GM23248 (cell line): ENCODE results near the gene CLDN15. TPM values are rescaled to one million over a fixed set of nuclear protein-coding genes. Genes with fewer than 3 reads are reported as not detected.

Source experiments
- DNase-seq: peaks from one replicate; pipeline ENCODE4 v3.0.0-alpha.2; 2015
- H2AFZ ChIP-seq: fragments of 200-600 bp; sonication (generic); 2 replicates; pipeline ENCODE4 v1.6.1; 2016; ENCODE audit warnings: antibody characterized with exemption
- H3F3A ChIP-seq: fragments of 200-600 bp; sonication (generic); 2 replicates; pipeline ENCODE4 v1.6.1; 2016; ENCODE audit warnings: mild to moderate bottlenecking, antibody characterized with exemption, mixed run types; ENCODE audit not compliant: insufficient read depth
- H3K27ac ChIP-seq: fragments of 200-600 bp; sonication (generic); 2 replicates; pipeline ENCODE4 v1.5.1; 2016; ENCODE audit warnings: mild to moderate bottlenecking
- H3K27me3 ChIP-seq: fragments of 200-600 bp; sonication (generic); replicated peaks from 2 replicates; pipeline ENCODE4 v1.6.1; 2016; ENCODE audit warnings: mild to moderate bottlenecking; ENCODE audit not compliant: insufficient read depth
- H3K36me3 ChIP-seq: fragments of 200-600 bp; sonication (generic); 2 replicates; pipeline ENCODE4 v1.6.1; 2016; ENCODE audit warnings: low read depth, mild to moderate bottlenecking
- H3K4me1 ChIP-seq: fragments of 200-600 bp; sonication (generic); 2 replicates; pipeline ENCODE4 v1.6.1; 2016; ENCODE audit warnings: mild to moderate bottlenecking; ENCODE audit not compliant: insufficient read depth
- H3K4me2 ChIP-seq: fragments of 200-600 bp; sonication (generic); one replicate; pipeline ENCODE4 v1.6.1; 2016; ENCODE audit warnings: mild to moderate bottlenecking; ENCODE audit not compliant: unreplicated experiment
- H3K4me3 ChIP-seq: fragments of 200-600 bp; sonication (generic); 2 replicates; pipeline ENCODE4 v1.5.1; 2016; ENCODE audit warnings: mild to moderate bottlenecking
- H3K79me2 ChIP-seq: fragments of 200-600 bp; sonication (generic); 2 replicates; pipeline ENCODE4 v1.6.1; 2016; ENCODE audit warnings: mild to moderate bottlenecking; ENCODE audit not compliant: insufficient read depth
- H3K9ac ChIP-seq: fragments of 200-600 bp; sonication (generic); 2 replicates; pipeline ENCODE4 v1.6.1; 2016; ENCODE audit warnings: mild to moderate bottlenecking
- H3K9me2 ChIP-seq: fragments of 200-600 bp; sonication (generic); 2 replicates; pipeline ENCODE4 v1.6.1; 2016; ENCODE audit warnings: mixed run types, mild to moderate bottlenecking, moderate library complexity; ENCODE audit not compliant: insufficient read depth
- H3K9me3 ChIP-seq: fragments of 200-600 bp; sonication (generic); one replicate; pipeline ENCODE4 v1.6.1; 2017; ENCODE audit warnings: low read depth
- H4K20me1 ChIP-seq: fragments of 200-600 bp; sonication (generic); 2 replicates; pipeline ENCODE4 v1.6.0; 2016; ENCODE audit not compliant: insufficient read depth
- EZH2 ChIP-seq: fragments of 200-600 bp; sonication (generic); IDR thresholded peaks from 2 replicates; pipeline ENCODE4 v1.6.1; 2018; ENCODE audit warnings: antibody characterized with exemption, mild to moderate bottlenecking; ENCODE audit not compliant: insufficient read depth, poor library complexity, severe bottlenecking
- EZH2phosphoT487 ChIP-seq: fragments of 200-600 bp; sonication (generic); IDR thresholded peaks from 2 replicates; pipeline ENCODE4 v1.6.1; 2018; ENCODE audit warnings: antibody characterized with exemption, moderate library complexity, mild to moderate bottlenecking, low read depth; ENCODE audit not compliant: insufficient read depth
- WGBS, 2 experiments: methylation state at CpG; one replicate each; pipeline ENCODE4 v1.1.6; 2015 to 2017; ENCODE audit warnings: low lambda C conversion rate in 2 of 2, low coverage in 1 of 2; ENCODE audit errors: missing lambda C conversion rate in 2 of 2; 5-methylcytosine and 5-hydroxymethylcytosine counted together
- in situ Hi-C: fragments of 300-500 bp; cut with MboI; formaldehyde crosslinking; loops from 2 replicates; pipeline ENCODE4 v1.15.0; 2020
- polyA plus RNA-seq: library from polyadenylated mRNA; unstranded; fragments of >200 nt; fragmentation: Nextera tagmentation; extraction: Ambion mirVana; gene quantifications from 2 replicates; pipeline ENCODE4 v1.2.1, GENCODE V29; 2016
- total RNA-seq: library from RNA; depleted of rRNA; stranded (reverse); fragments of >200 nt; shearing (Covaris generic); gene quantifications from 2 replicates; pipeline ENCODE4 v1.2.3, GENCODE V29; 2014

CLDN15 gene
- total and polyA plus RNA-seq, 2 experiments from 2014 or later: 1.4 to 5.0 TPM

DNA sequence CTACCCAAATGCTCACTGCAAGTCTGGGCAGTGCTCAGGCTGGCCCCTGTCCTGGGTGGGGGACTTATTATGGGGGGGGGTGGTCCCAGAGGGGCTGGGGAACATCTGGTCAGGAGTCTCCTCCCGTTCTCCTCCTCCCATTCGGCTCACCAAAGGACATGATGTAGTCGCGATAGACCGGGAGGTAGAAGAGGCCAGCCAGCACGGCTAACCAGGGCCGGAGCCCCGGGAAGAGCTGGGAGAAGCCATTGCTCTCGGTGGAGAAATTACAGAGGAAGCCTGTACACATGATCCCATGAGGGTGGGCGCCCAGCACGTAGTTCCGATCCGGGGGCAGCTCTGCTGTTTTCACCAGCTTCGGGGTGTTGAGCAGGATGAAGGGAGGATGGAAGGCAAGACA, 39.1 kb downstream of the CLDN15 start:
- Histone ChIP-seq H3K27me3 (peaks cover 26% of the 10 kb centered on the region; the same call in 1 of the 2 replicates), H3K4me1 (no peaks in the 10 kb centered on the region), H3K9ac (no peak overlapping the region), H3K9me3 (no peaks in the 10 kb centered on the region), H4K20me1 (no peaks in the 10 kb centered on the region), H3K27ac (no peak overlapping the region), H3K79me2 (no peaks in the 10 kb centered on the region), H3K4me2 (no peak overlapping the region), H3K36me3 (no peaks in the 10 kb centered on the region), H3K9me2 (no peaks in the 10 kb centered on the region), H2AFZ (no peak overlapping the region), H3K4me3 (no peak overlapping the region), H3F3A (no peaks in the 10 kb centered on the region)
- in situ Hi-C loops: no loop called here
- DNase-seq: no peak
- 60 to 66% methylated on average over 9 to 14 of the region's 14 CpGs for WGBS, 2 experiments
- TF ChIP-seq EZH2 (no peak), EZH2phosphoT487 (no peak)

DNA sequence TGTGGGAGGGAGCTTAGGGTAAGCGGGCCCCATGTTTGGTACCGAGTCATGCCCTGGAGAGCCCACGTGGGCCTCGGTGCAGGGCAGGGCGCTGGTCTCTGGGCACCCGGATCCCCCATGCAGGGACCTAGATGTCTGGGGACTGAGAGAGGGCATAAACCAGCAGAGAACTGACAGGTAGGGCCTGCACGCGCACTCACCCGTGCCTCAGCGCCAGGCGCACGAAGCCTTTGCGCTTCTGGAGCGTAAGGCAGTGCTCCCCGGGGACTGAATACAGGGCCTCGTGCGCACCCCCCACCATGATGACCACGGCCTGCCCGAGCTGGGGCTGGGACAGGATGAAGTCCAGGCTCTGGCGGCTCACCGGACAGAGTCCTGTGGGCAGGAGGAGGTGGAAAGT, 39.6 kb downstream of the CLDN15 start:
- Histone ChIP-seq H2AFZ (no peak overlapping the region), H3K4me3 (no peak overlapping the region), H3K79me2 (no peaks in the 10 kb centered on the region), H3K9ac (no peak overlapping the region), H4K20me1 (no peaks in the 10 kb centered on the region), H3K4me2 (no peak overlapping the region), H3K9me3 (no peaks in the 10 kb centered on the region), H3F3A (no peaks in the 10 kb centered on the region), H3K27ac (no peak overlapping the region), H3K4me1 (no peaks in the 10 kb centered on the region), H3K27me3 (peaks cover 26% of the 10 kb centered on the region; the same call in 1 of the 2 replicates), H3K36me3 (no peaks in the 10 kb centered on the region), H3K9me2 (no peaks in the 10 kb centered on the region)
- DNase-seq: no peak
- in situ Hi-C loops: no loop called here
- 72 to 78% methylated on average over 6 to 20 of the region's 21 CpGs for WGBS, 2 experiments
- TF ChIP-seq EZH2 (no peak), EZH2phosphoT487 (no peak)

DNA sequence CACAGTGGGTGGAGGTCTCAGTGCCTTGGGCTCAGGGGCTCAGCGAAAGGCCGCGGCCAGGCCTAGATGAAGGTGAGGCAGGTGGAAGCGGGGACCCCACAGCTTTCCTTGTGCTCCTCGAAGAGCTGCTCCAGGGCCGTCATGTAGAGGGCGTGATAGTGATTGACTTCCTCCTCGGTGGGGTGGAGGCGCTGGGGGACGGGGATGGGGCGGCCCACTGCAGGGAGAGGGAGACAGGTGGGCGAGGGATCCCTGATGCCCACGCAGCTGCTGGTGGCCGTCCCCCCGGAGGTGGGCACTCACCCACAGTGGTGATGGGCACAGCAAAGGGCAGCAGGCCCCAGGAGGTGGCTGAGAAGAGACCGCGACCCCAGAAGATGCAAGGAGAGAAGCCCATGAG, 41.7 kb downstream of the CLDN15 start:
- in situ Hi-C loops: no loop called here
- Histone ChIP-seq H3K27ac (no peak overlapping the region), H3K27me3 (peaks cover 7% of the 10 kb centered on the region; the same call in 1 of the 2 replicates), H4K20me1 (no peaks in the 10 kb centered on the region), H3K4me1 (no peaks in the 10 kb centered on the region), H3K4me2 (no peak overlapping the region), H2AFZ (no peak overlapping the region), H3K9me3 (no peaks in the 10 kb centered on the region), H3K4me3 (no peak overlapping the region), H3F3A (no peaks in the 10 kb centered on the region), H3K9ac (no peak overlapping the region), H3K36me3 (no peaks in the 10 kb centered on the region), H3K9me2 (no peaks in the 10 kb centered on the region), H3K79me2 (no peaks in the 10 kb centered on the region)
- WGBS, 2 experiments: 78 to 80% methylated on average over 9 to 16 of the region's 17 CpGs
- no peak for TF ChIP-seq EZH2
- no peak for TF ChIP-seq EZH2phosphoT487
- no peak for DNase-seq

DNA sequence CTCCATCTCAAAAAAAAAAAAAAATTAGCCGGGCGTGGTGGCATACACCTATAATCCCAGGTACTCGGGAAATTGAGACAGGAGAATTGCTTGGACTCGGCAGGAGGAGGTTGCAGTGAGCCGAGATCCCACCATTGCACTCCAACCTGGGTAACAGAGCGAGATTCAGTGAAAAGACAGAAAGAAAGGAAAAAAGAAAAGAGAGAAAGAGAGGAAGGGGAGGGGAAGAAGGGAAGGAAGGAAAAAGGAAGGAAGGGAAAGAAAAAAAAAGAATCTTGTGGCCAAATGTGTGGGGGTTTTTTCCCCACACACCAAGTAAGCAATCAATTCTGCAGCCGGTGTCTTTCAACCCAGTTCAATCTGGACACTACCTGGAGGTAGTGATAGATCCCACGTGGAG, 48.5 kb downstream of the CLDN15 start:
- 74 to 75% methylated on average over 8 of the region's 8 CpGs for WGBS, 2 experiments
- in situ Hi-C loops: no loop called here

DNA sequence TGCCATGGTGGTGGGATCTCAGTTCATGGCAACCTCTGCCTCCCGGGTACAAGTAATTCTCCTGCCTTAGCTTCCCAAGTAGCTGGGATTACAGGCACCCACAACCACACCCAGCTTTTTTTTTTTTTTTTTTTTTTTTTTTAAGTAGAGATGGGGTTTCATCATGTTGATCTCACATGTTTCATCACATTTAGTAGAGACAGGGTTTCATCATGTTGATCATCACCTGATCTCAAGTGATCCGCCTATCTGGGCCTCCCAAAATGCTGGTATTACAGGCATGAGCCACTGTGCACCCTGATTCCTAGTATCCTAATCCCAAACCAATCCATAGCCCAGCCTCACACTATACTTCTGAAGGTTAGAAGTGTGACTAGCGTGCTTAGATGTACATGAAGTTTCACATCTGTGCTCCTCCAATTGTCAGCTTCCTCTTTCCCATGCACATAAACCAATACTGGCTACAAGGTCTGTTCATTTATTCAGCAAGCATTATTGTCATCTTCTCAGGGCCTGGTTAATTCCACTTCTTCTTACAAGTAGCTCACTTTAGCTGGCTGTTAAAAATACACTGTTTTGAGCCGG, 50.7 kb downstream of the CLDN15 start:
- H3K27me3 ChIP-seq: no peaks in the 10 kb centered on the region
- in situ Hi-C loops: no loop called here
- H3K36me3 ChIP-seq: no peaks in the 10 kb centered on the region
- H3K9me3 ChIP-seq: no peaks in the 10 kb centered on the region
- no peak overlapping the region for H3K27ac ChIP-seq
- H3K4me3 ChIP-seq: no peak overlapping the region
- 68% methylated on average over 4 of the region's 4 CpGs for WGBS, 2 experiments
- no peak for DNase-seq
- H3K9ac ChIP-seq: no peak overlapping the region
- H3K4me2 ChIP-seq: no peak overlapping the region
- no peaks in the 10 kb centered on the region for H3K79me2 ChIP-seq
- no peak overlapping the region for H2AFZ ChIP-seq
- no peaks in the 10 kb centered on the region for H4K20me1 ChIP-seq
- TF ChIP-seq EZH2phosphoT487 (no peak), EZH2 (no peak)
- no peaks in the 10 kb centered on the region for H3K4me1 ChIP-seq
- H3F3A ChIP-seq: peaks cover 13% of the 10 kb centered on the region; the same call in 1 of the 2 replicates
- no peaks in the 10 kb centered on the region for H3K9me2 ChIP-seq

More for the DNA sequence above, 48.5 kb downstream of the CLDN15 start:
- H2AFZ ChIP-seq: no peak overlapping the region
- H3K4me2 ChIP-seq: no peak overlapping the region
- H3F3A ChIP-seq: peaks cover 13% of the 10 kb centered on the region; the same call in 1 of the 2 replicates
- DNase-seq: no peak
- no peak overlapping the region for H3K4me3 ChIP-seq
- H3K9me3 ChIP-seq: no peaks in the 10 kb centered on the region
- H4K20me1 ChIP-seq: no peaks in the 10 kb centered on the region
- no peak overlapping the region for H3K9ac ChIP-seq
- H3K36me3 ChIP-seq: no peaks in the 10 kb centered on the region
- no peaks in the 10 kb centered on the region for H3K79me2 ChIP-seq
- H3K27me3 ChIP-seq: no peaks in the 10 kb centered on the region
- no peak for TF ChIP-seq EZH2phosphoT487
- TF ChIP-seq EZH2: no peak
- H3K9me2 ChIP-seq: no peaks in the 10 kb centered on the region
- no peak overlapping the region for H3K27ac ChIP-seq
- H3K4me1 ChIP-seq: no peaks in the 10 kb centered on the region
